NCI-H1436 (cell line): ENCODE results near the gene NAP1L1.

ENCODE experiments used
- DNase-seq: peaks from one replicate; lab custom pipeline; 2025; lab: John Stamatoyannopoulos, UW

The NAP1L1 gene

GRCh38 chr12:76020731-76021672, 63.5 kb downstream of the NAP1L1 start:
- DNase-seq = peak; percentile 5

GRCh38 chr12:76020281-76020680, 64.2 kb downstream of the NAP1L1 start:
- DNase-seq = no peak

GRCh38 chr12:76018672-76019071, 65.8 kb downstream of the NAP1L1 start:
- no peak for DNase-seq

- no peak for DNase-seq
Measured at GRCh38 chr12:76018111-76018510, 66.4 kb downstream of the NAP1L1 start.

GRCh38 chr12:76014007-76014406, 70.5 kb downstream of the NAP1L1 start:
- no peak for DNase-seq

GRCh38 chr12:76013603-76014002, 70.9 kb downstream of the NAP1L1 start:
- no peak for DNase-seq

GRCh38 chr12:76012644-76013043, 71.8 kb downstream of the NAP1L1 start:
- no peak for DNase-seq

- DNase-seq = no peak
Measured at GRCh38 chr12:76010732-76011458, 73.6 kb downstream of the NAP1L1 start.

- DNase-seq = no peak
Measured at GRCh38 chr12:76008428-76008827, 76.1 kb downstream of the NAP1L1 start.

- no peak for DNase-seq
Measured at GRCh38 chr12:76007640-76008039, 76.8 kb downstream of the NAP1L1 start.

GRCh38 chr12:76006028-76006925, 78.2 kb downstream of the NAP1L1 start:
- no peak for DNase-seq

- DNase-seq = no peak
Measured at GRCh38 chr12:76003355-76003638, 81.2 kb downstream of the NAP1L1 start.

- no peak for DNase-seq
Measured at GRCh38 chr12:76002598-76003354, 81.7 kb downstream of the NAP1L1 start.

- no peak for DNase-seq
Measured at GRCh38 chr12:75998292-75999063, 86.0 kb downstream of the NAP1L1 start.

- DNase-seq = no peak
Measured at GRCh38 chr12:75997658-75998057, 86.8 kb downstream of the NAP1L1 start.

- DNase-seq = no peak
Measured at GRCh38 chr12:75996861-75997447, 87.5 kb downstream of the NAP1L1 start.

- no peak for DNase-seq
Measured at GRCh38 chr12:75995691-75996090, 88.8 kb downstream of the NAP1L1 start.

GRCh38 chr12:75994069-75994740, 90.3 kb downstream of the NAP1L1 start:
- no peak for DNase-seq

- no peak for DNase-seq
Measured at GRCh38 chr12:75991753-75992152, 92.7 kb downstream of the NAP1L1 start.
